K562 (cell line): ENCODE results near the gene POMGNT2. TPM values are rescaled to one million over a fixed set of nuclear protein-coding genes. Genes with fewer than 3 reads are reported as not detected.

Experiments used
- EHMT2 ChIP-seq: fragments of 450-650 bp; IDR thresholded peaks from 2 replicates; pipeline ENCODE4 v1.6.1; 2018; ENCODE audit warnings: antibody characterized with exemption
- MAFK ChIP-seq: IDR thresholded peaks from 2 replicates; pipeline ENCODE4 v1.6.1; 2011; ENCODE audit warnings: low read length, improper control_type of control experiment
- MAZ ChIP-seq, 2 experiments: fragments of 450-650 bp in 1 of 2; sonication (generic) in 1 of 2; formaldehyde crosslinking; IDR thresholded peaks in 1 of 2; conservative IDR thresholded peaks in 1 of 2; 2 replicates each; pipeline versions ENCODE4 v1.4.0 to v1.5.0; 2020; ENCODE audit warnings: mild to moderate bottlenecking in 1 of 2, missing genetic modification reagents in 1 of 2
- NFRKB ChIP-seq: fragments of 450-650 bp; IDR thresholded peaks from 2 replicates; pipeline ENCODE4 v1.6.1; 2016; ENCODE audit warnings: low read depth
- TARDBP ChIP-seq: fragments of 450-650 bp; IDR thresholded peaks from 2 replicates; pipeline ENCODE4 v1.6.1; 2016
- ZNF232 ChIP-seq: sonication (generic); formaldehyde crosslinking; IDR thresholded peaks from 2 replicates; pipeline ENCODE4 v1.8.0; 2022; ENCODE audit warnings: mild to moderate bottlenecking, missing genetic modification reagents
- ZNF311 ChIP-seq: fragments of 250-450 bp; sonication (Bioruptor Pico); IDR thresholded peaks from 2 replicates; pipeline ENCODE4 v1.4.0; 2020; ENCODE audit warnings: mild to moderate bottlenecking, moderate library complexity
- polyA plus RNA-seq, 8 experiments: library from polyadenylated mRNA; depleted of rRNA in 4 of 8; stranded (reverse) in 5 of 8; unstranded in 3 of 8; fragments of >200 nt; fragmentation: Nextera tagmentation in 2 of 8; fragmentation: Illumina TruSeq in 1 of 8; extraction: Ambion mirVana in 2 of 8; extraction: Trizol in 1 of 8; gene quantifications; 2 replicates each; pipeline versions ENCODE4 v1.2.1 to v1.2.3, GENCODE V29; 2011 to 2014; ENCODE audit warnings: inconsistent platforms in 1 of 8, missing spikeins in 1 of 8
- total RNA-seq, 7 experiments: library from RNA; depleted of rRNA in 6 of 7; stranded (reverse); fragments of >200 nt in 6 of 7; fragmentation: Illumina TruSeq in 2 of 7; extraction: Trizol in 2 of 7; gene quantifications; 2 replicates each; pipeline versions ENCODE4 v1.2.1 to v1.2.3, GENCODE V29; 2011 to 2021; ENCODE audit warnings: low replicate concordance in 1 of 7
- TF ChIP-seq, protein P1 (sequence below), 2 experiments: fragments of 450-650 bp; formaldehyde crosslinking in 1 of 2; IDR thresholded peaks; 2 replicates each; pipeline versions ENCODE4 v1.4.0 to v1.6.1; 2014 to 2020; ENCODE audit warnings: mild to moderate bottlenecking in 2 of 2, borderline replicate concordance in 1 of 2, low read depth in 1 of 2
- TF ChIP-seq, protein P2 (sequence below): fragments of 250-450 bp; sonication (Bioruptor Pico); IDR thresholded peaks from 2 replicates; pipeline ENCODE4 v1.4.0; 2020; ENCODE audit warnings: mild to moderate bottlenecking, moderate library complexity
- TF ChIP-seq, protein P3 (sequence below): sonication (generic); formaldehyde crosslinking; IDR thresholded peaks from 2 replicates; pipeline ENCODE4 v1.9.0; 2022; ENCODE audit warnings: mild to moderate bottlenecking, missing genetic modification reagents
- TF ChIP-seq, protein P4 (sequence below): fragments of 450-650 bp; IDR thresholded peaks from 2 replicates; pipeline ENCODE4 v1.7.1; 2018; ENCODE audit warnings: mild to moderate bottlenecking, low read depth; ENCODE audit not compliant: partially characterized antibody
- TF ChIP-seq, protein P5 (sequence below): fragments of 450-650 bp; conservative IDR thresholded peaks from 2 replicates; pipeline ENCODE4 v1.6.1; 2016; ENCODE audit warnings: missing genetic modification characterization, low read depth, mild to moderate bottlenecking, control low read depth, missing compliant biosample characterization

POMGNT2 gene
- total and polyA plus RNA-seq, 9 of the 15 experiments (the other 6 are each of a cell fraction or from before 2014, with no cell fraction given): 0.65 to 14.1 (median 10.3) TPM

DNA sequence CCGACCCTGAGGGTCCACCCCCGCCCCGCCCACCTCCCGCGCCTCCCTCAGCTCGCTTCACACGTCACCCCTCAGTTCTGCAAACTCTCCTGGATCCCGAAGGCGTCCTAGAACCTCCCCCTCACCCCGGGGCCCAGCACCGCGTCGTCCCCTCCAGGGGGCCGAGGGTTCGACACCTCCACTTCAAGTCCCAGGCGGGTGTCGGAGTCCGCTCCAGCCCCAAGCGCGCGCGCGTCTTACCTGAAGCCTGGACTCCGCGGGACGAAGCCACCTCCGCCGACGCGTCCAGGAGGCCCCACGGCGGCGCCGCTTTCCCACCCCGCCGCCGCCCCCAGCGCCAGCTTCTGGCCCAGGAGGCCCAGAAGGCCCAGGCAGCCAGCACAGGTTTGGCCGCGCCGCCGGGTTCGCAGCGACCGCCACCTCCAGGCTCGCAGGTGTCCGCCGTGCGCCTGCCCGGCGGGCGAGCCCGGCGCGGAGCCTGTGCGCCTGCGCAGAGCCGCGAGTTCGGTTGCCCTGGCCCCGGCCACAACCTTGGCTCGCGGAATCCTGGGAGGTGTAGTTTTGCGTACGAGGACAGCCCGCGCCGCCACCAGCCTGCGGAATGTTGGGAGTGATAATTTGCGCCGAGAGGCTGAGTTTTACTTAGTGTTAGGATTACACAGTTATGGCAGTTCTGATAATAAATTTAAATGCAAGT, at the start of gene POMGNT2 (continued):
- TF ChIP-seq, protein P1, sequence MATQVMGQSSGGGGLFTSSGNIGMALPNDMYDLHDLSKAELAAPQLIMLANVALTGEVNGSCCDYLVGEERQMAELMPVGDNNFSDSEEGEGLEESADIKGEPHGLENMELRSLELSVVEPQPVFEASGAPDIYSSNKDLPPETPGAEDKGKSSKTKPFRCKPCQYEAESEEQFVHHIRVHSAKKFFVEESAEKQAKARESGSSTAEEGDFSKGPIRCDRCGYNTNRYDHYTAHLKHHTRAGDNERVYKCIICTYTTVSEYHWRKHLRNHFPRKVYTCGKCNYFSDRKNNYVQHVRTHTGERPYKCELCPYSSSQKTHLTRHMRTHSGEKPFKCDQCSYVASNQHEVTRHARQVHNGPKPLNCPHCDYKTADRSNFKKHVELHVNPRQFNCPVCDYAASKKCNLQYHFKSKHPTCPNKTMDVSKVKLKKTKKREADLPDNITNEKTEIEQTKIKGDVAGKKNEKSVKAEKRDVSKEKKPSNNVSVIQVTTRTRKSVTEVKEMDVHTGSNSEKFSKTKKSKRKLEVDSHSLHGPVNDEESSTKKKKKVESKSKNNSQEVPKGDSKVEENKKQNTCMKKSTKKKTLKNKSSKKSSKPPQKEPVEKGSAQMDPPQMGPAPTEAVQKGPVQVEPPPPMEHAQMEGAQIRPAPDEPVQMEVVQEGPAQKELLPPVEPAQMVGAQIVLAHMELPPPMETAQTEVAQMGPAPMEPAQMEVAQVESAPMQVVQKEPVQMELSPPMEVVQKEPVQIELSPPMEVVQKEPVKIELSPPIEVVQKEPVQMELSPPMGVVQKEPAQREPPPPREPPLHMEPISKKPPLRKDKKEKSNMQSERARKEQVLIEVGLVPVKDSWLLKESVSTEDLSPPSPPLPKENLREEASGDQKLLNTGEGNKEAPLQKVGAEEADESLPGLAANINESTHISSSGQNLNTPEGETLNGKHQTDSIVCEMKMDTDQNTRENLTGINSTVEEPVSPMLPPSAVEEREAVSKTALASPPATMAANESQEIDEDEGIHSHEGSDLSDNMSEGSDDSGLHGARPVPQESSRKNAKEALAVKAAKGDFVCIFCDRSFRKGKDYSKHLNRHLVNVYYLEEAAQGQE (IDR thresholded peaks at IDR 0.05; ENCODE audit: borderline replicate concordance): no peak
- TF ChIP-seq, protein P1 (CRISPR knock-in tag; IDR thresholded peaks at IDR 0.05; ENCODE audit: low read depth): no peak
- TF ChIP-seq TARDBP (no peak), ZNF311 (CRISPR knock-in tag) (no peak), MAZ (CRISPR knock-in tag; conservative IDR thresholded peaks at IDR 0.05 in 1 of 2, IDR thresholded peaks at IDR 0.05 in 1 of 2) (peak in 1 of 2 experiments; percentile 61; a peak in 2 of 4 replicates), NFRKB (no peak), MAFK (no peak), ZNF232 (CRISPR knock-in tag) (no peak), EHMT2 (no peak)
- TF ChIP-seq, protein P2, sequence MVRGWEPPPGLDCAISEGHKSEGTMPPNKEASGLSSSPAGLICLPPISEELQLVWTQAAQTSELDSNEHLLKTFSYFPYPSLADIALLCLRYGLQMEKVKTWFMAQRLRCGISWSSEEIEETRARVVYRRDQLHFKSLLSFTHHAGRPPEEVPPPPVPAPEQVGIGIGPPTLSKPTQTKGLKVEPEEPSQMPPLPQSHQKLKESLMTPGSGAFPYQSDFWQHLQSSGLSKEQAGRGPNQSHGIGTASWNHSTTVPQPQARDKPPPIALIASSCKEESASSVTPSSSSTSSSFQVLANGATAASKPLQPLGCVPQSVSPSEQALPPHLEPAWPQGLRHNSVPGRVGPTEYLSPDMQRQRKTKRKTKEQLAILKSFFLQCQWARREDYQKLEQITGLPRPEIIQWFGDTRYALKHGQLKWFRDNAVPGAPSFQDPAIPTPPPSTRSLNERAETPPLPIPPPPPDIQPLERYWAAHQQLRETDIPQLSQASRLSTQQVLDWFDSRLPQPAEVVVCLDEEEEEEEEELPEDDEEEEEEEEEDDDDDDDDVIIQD (CRISPR knock-in tag): no peak
- TF ChIP-seq, protein P3, sequence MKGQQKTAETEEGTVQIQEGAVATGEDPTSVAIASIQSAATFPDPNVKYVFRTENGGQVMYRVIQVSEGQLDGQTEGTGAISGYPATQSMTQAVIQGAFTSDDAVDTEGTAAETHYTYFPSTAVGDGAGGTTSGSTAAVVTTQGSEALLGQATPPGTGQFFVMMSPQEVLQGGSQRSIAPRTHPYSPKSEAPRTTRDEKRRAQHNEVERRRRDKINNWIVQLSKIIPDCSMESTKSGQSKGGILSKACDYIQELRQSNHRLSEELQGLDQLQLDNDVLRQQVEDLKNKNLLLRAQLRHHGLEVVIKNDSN (CRISPR knock-in tag): no peak
- TF ChIP-seq, protein P4, sequence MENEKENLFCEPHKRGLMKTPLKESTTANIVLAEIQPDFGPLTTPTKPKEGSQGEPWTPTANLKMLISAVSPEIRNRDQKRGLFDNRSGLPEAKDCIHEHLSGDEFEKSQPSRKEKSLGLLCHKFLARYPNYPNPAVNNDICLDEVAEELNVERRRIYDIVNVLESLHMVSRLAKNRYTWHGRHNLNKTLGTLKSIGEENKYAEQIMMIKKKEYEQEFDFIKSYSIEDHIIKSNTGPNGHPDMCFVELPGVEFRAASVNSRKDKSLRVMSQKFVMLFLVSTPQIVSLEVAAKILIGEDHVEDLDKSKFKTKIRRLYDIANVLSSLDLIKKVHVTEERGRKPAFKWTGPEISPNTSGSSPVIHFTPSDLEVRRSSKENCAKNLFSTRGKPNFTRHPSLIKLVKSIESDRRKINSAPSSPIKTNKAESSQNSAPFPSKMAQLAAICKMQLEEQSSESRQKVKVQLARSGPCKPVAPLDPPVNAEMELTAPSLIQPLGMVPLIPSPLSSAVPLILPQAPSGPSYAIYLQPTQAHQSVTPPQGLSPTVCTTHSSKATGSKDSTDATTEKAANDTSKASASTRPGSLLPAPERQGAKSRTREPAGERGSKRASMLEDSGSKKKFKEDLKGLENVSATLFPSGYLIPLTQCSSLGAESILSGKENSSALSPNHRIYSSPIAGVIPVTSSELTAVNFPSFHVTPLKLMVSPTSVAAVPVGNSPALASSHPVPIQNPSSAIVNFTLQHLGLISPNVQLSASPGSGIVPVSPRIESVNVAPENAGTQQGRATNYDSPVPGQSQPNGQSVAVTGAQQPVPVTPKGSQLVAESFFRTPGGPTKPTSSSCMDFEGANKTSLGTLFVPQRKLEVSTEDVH: no peak
- TF ChIP-seq, protein P5, sequence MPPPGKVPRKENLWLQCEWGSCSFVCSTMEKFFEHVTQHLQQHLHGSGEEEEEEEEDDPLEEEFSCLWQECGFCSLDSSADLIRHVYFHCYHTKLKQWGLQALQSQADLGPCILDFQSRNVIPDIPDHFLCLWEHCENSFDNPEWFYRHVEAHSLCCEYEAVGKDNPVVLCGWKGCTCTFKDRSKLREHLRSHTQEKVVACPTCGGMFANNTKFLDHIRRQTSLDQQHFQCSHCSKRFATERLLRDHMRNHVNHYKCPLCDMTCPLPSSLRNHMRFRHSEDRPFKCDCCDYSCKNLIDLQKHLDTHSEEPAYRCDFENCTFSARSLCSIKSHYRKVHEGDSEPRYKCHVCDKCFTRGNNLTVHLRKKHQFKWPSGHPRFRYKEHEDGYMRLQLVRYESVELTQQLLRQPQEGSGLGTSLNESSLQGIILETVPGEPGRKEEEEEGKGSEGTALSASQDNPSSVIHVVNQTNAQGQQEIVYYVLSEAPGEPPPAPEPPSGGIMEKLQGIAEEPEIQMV (tag): no peak
